Glutamatergic neuron (in vitro differentiated cells): ENCODE measurements around the gene CCDC69. TPM values are rescaled to one million over a fixed set of nuclear protein-coding genes. Genes with fewer than 3 reads are reported as not detected.

Experiments
- DNase-seq: peaks from one replicate; pipeline ENCODE4 v3.0.0; 2022
- H3K27ac Mint-ChIP-seq: one replicate; pipeline ENCODE4 v1.8.0; 2020; ENCODE audit warnings: mild to moderate bottlenecking, mixed read lengths, inconsistent platforms; ENCODE audit not compliant: unreplicated experiment
- H3K27me3 Mint-ChIP-seq: one replicate; pipeline ENCODE4 v1.8.0; 2020; ENCODE audit warnings: mild to moderate bottlenecking, moderate library complexity, mixed read lengths, inconsistent platforms; ENCODE audit not compliant: unreplicated experiment
- H3K36me3 Mint-ChIP-seq: one replicate; pipeline ENCODE4 v1.8.0; 2020; ENCODE audit warnings: mild to moderate bottlenecking, mixed read lengths, inconsistent platforms; ENCODE audit not compliant: unreplicated experiment
- H3K4me1 Mint-ChIP-seq: one replicate; pipeline ENCODE4 v1.8.0; 2020; ENCODE audit warnings: mild to moderate bottlenecking, low read depth, mixed read lengths, inconsistent platforms; ENCODE audit not compliant: unreplicated experiment
- H3K4me3 Mint-ChIP-seq: one replicate; pipeline ENCODE4 v1.8.0; 2020; ENCODE audit warnings: mild to moderate bottlenecking, mixed read lengths, inconsistent platforms; ENCODE audit not compliant: unreplicated experiment
- H3K9me3 Mint-ChIP-seq: one replicate; pipeline ENCODE4 v1.8.0; 2020; ENCODE audit warnings: mild to moderate bottlenecking, moderate library complexity, mixed read lengths, inconsistent platforms; ENCODE audit not compliant: unreplicated experiment
- total RNA-seq: library from RNA; stranded (reverse); fragmentation: NEBNext Ultra II Directional; extraction: Animal tissue kit (Norgen Biotek cat#: 25700); gene quantifications from one replicate; pipeline ENCODE4 v1.2.1, GENCODE V29; 2021; ENCODE audit not compliant: unreplicated experiment
- TF ChIP-seq, protein P1 (sequence below): fragments of 200-600 bp; sonication (generic); IDR thresholded peaks from one replicate; pipeline ENCODE4 v1.5.0; 2021; ENCODE audit not compliant: partially characterized antibody, unreplicated experiment

CCDC69 gene
- total RNA-seq, 1 donor from 2014 or later: 2.0 TPM

DNA sequence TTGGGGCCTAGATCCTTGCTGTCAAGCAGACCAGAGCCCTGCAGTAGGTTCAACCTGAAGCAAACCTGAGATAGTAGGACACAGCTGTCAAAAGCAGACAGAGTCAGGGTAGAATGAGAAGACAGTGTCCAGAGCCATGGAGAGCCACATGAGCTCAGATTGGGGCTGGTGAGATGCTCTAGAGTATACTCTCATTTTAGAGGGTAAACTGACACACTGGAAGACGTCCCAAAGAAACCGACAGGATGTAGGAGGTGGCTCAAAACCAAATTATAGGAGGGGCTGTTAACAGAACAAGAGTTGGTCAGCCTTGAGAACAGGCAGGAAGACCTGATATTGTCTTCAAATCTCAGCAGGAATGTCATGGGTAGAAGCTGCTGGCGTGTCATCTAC is 11.5 kb downstream of the CCDC69 start:
- no peak for DNase-seq
- H3K4me3 Mint-ChIP-seq: no peak overlapping the region
- H3K4me1 Mint-ChIP-seq: no peaks in the 10 kb centered on the region
- TF ChIP-seq, protein P1, sequence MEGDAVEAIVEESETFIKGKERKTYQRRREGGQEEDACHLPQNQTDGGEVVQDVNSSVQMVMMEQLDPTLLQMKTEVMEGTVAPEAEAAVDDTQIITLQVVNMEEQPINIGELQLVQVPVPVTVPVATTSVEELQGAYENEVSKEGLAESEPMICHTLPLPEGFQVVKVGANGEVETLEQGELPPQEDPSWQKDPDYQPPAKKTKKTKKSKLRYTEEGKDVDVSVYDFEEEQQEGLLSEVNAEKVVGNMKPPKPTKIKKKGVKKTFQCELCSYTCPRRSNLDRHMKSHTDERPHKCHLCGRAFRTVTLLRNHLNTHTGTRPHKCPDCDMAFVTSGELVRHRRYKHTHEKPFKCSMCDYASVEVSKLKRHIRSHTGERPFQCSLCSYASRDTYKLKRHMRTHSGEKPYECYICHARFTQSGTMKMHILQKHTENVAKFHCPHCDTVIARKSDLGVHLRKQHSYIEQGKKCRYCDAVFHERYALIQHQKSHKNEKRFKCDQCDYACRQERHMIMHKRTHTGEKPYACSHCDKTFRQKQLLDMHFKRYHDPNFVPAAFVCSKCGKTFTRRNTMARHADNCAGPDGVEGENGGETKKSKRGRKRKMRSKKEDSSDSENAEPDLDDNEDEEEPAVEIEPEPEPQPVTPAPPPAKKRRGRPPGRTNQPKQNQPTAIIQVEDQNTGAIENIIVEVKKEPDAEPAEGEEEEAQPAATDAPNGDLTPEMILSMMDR: no peak
- H3K36me3 Mint-ChIP-seq: no peaks in the 10 kb centered on the region
- peaks cover 4% of the 10 kb centered on the region for H3K9me3 Mint-ChIP-seq
- peaks cover 2% of the 10 kb centered on the region for H3K27me3 Mint-ChIP-seq
- H3K27ac Mint-ChIP-seq: no peak overlapping the region

DNA sequence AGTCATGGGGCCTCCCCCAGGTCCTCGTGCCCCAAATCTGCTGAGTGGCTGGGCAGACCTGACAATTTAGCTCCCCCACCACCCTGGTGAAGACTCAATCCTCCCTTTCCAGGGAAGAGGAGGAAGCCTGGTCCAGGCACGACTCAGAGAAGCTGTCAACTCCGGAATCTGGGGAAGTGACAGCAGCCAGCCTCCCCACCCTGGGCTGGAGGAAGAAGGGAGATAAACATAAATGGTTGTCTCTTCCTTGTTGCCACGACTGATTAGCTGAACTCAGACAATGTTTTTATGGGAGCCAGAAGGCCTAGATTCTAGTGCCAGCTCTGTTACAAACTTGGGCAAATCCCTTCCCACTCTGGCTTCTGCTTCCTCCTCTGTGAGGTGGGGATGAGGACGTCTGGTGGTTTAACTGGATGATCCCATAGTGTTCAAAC is 15.4 kb downstream of the CCDC69 start:
- Mint-ChIP-seq H3K27me3 (peaks cover 2% of the 10 kb centered on the region), H3K36me3 (no peaks in the 10 kb centered on the region), H3K27ac (no peak overlapping the region), H3K4me1 (peaks cover 2% of the 10 kb centered on the region), H3K9me3 (peaks cover 4% of the 10 kb centered on the region), H3K4me3 (no peak overlapping the region)
- TF ChIP-seq, protein P1: no peak
- DNase-seq: no peak

DNA sequence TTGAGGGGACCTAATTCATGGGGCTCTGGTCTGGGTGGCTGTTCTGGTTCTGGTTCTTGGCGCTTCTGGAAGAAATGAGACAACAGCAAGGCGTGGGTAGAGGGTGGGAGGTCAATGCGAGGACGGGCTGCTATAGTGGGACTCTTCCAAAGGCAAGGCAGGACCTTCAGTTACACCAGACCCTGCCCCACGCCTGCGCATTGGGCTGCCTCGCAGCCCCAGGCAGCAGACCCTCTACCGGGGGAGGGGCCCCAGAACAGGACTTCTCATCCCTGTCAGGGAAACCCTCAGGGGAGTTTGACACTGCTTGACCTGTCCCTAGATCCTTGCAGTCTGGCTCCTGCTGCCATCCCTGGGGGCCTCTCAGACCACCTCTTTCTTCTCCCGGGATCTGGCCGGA is 18.5 kb downstream of the CCDC69 start:
- no peak overlapping the region for H3K4me3 Mint-ChIP-seq
- no peaks in the 10 kb centered on the region for H3K9me3 Mint-ChIP-seq
- H3K27me3 Mint-ChIP-seq: no peaks in the 10 kb centered on the region
- H3K36me3 Mint-ChIP-seq: no peaks in the 10 kb centered on the region
- TF ChIP-seq, protein P1: no peak
- H3K27ac Mint-ChIP-seq: no peak overlapping the region
- H3K4me1 Mint-ChIP-seq: peaks cover 2% of the 10 kb centered on the region
- no peak for DNase-seq

DNA sequence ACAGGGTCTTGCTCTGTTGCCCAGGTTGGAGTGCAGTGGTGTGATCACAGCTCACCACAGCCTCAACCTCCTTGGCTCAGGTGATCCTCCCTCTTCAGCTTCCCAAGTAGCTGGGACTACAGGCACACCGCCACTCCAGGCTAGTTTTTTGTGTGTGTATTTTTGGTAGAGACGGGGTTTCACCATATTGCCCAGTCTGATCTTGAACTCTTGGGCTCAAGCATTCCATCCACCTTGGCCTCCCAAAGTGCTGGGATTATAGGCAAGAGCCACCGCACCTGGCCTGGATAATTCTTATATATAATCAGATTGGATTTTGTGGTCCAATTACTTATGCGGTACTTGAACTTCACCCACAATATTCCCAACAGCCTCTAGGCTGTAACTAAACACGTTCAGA is 19.8 kb downstream of the CCDC69 start:
- TF ChIP-seq, protein P1: no peak
- Mint-ChIP-seq H3K27me3 (no peaks in the 10 kb centered on the region), H3K9me3 (no peaks in the 10 kb centered on the region), H3K36me3 (no peaks in the 10 kb centered on the region), H3K27ac (no peak overlapping the region), H3K4me1 (peaks cover 2% of the 10 kb centered on the region), H3K4me3 (no peak overlapping the region)
- DNase-seq: no peak

DNA sequence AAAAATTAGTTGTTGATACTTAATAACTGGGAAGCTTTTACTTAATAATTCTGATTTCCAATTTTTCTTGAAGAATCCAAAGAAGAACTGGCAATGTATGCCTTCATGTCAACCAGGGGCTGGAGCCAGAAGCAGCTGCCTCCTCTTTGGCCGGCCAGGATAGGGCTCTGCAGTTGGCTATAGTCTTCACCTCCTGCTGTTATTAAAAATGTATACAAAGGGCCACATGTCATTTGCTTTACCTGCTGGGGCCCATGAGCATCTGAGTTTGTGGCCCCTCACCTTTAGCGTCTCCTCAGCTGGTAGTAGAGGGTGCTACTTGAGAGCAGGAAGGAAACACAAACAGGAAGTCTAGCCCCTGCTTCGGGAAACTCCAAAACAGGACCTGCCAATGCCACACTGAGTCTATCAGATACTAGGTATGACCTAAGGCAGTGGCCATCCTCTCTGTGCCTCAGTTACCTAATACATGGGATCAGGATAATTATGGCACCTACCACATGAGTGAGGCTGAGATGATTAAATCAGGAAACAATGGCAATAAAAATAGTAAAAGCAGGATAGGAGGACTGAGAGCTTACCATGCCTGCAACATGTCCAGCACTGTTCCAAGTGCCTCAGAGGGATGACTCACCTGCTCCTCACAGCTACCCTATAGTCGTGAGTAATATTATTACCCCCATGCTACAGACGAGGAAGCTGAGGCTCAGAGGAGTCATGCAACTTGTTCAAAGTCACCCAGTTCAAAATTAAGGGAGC is 21.3 kb downstream of the CCDC69 start:
- TF ChIP-seq, protein P1: no peak
- no peak for DNase-seq
- H3K4me1 Mint-ChIP-seq: peaks cover 2% of the 10 kb centered on the region
- H3K9me3 Mint-ChIP-seq: no peaks in the 10 kb centered on the region
- no peaks in the 10 kb centered on the region for H3K36me3 Mint-ChIP-seq
- H3K27me3 Mint-ChIP-seq: no peaks in the 10 kb centered on the region
- H3K27ac Mint-ChIP-seq: no peak overlapping the region
- H3K4me3 Mint-ChIP-seq: no peak overlapping the region
